SK-N-SH treated with all-trans-retinoic acid at 6 μM for 48 hours (cell line): ENCODE measurements around the gene FOXJ2.

Source experiments
- ARNTL ChIP-seq: fragments of 450-650 bp; formaldehyde crosslinking; IDR thresholded peaks from 2 replicates; pipeline ENCODE4 v1.5.0; 2020; ENCODE audit warnings: low read depth, mild to moderate bottlenecking, moderate library complexity, borderline replicate concordance
- GLIS3 ChIP-seq: fragments of 250-450 bp; sonication (Bioruptor Pico); IDR thresholded peaks from 2 replicates; pipeline ENCODE4 v1.5.0; 2020; ENCODE audit warnings: mild to moderate bottlenecking, moderate library complexity
- ISL1 ChIP-seq: fragments of 250-450 bp; sonication (Bioruptor Pico); IDR thresholded peaks from 2 replicates; pipeline ENCODE4 v2.1.2; 2022; ENCODE audit warnings: mild to moderate bottlenecking, moderate library complexity
- OSR1 ChIP-seq: fragments of 250-450 bp; sonication (Bioruptor Pico); IDR thresholded peaks from 2 replicates; pipeline ENCODE4 v1.8.0; 2022; ENCODE audit warnings: moderate library complexity, mild to moderate bottlenecking, inconsistent platforms
- PATZ1 ChIP-seq: fragments of 250-450 bp; sonication (Bioruptor Pico); IDR thresholded peaks from 2 replicates; pipeline ENCODE4 v1.8.0; 2020; ENCODE audit warnings: mild to moderate bottlenecking, moderate library complexity, borderline replicate concordance
- POU6F1 ChIP-seq: fragments of 250-450 bp; sonication (Bioruptor Pico); IDR thresholded peaks from 2 replicates; pipeline ENCODE4 v1.8.0; 2021; ENCODE audit warnings: low read depth, mild to moderate bottlenecking, moderate library complexity, borderline replicate concordance
- RARB ChIP-seq: fragments of 250-450 bp; sonication (Bioruptor Pico); IDR thresholded peaks from 2 replicates; pipeline ENCODE4 v1.8.0; 2021; ENCODE audit warnings: mild to moderate bottlenecking, moderate library complexity
- TSHZ2 ChIP-seq: fragments of 250-450 bp; sonication (Bioruptor Pico); IDR thresholded peaks from 2 replicates; pipeline ENCODE4 v1.5.0; 2020; ENCODE audit warnings: mild to moderate bottlenecking, moderate library complexity
- ZFP3 ChIP-seq: fragments of 250-450 bp; sonication (Bioruptor Pico); IDR thresholded peaks from 2 replicates; pipeline ENCODE4 v1.5.0; 2020; ENCODE audit warnings: mild to moderate bottlenecking, moderate library complexity
- ZFP30 ChIP-seq: fragments of 450-650 bp; formaldehyde crosslinking; IDR thresholded peaks from 2 replicates; pipeline ENCODE4 v1.5.0; 2022; ENCODE audit warnings: mild to moderate bottlenecking, moderate library complexity

GRCh38 chr12:8088574-8088973, 56.1 kb downstream of the FOXJ2 start:
- no peak for TF ChIP-seq PATZ1 (CRISPR knock-in tag)
- TF ChIP-seq ISL1 (CRISPR knock-in tag) = no peak
- no peak for TF ChIP-seq OSR1 (CRISPR knock-in tag)
- TF ChIP-seq RARB (CRISPR knock-in tag) = no peak
- TF ChIP-seq TSHZ2 (CRISPR knock-in tag) = no peak
- no peak for TF ChIP-seq GLIS3 (CRISPR knock-in tag)
- no peak for TF ChIP-seq ZFP30
- TF ChIP-seq ZFP3 (CRISPR knock-in tag) = no peak
- no peak for TF ChIP-seq POU6F1 (CRISPR knock-in tag)
- no peak for TF ChIP-seq ARNTL (CRISPR knock-in tag)
